GM10266 (cell line): Measurements from ENCODE around the gene TMEM132E.
A peak's percentile ranks its signal among the peaks of the same experiment; 100 is the strongest.

Experiments
- DNase-seq: peaks from one replicate; pipeline ENCODE4 v3.0.0; 2012; ENCODE audit errors: extremely low spot score
- CTCF ChIP-seq: IDR thresholded peaks from 2 replicates; pipeline ENCODE4 v1.5.1; 2012; ENCODE audit warnings: mild to moderate bottlenecking, low read depth; ENCODE audit not compliant: control insufficient read depth, insufficient read depth; ENCODE audit errors: missing control alignments

The TMEM132E gene

GRCh38 chr17:34570506-34570905 lies 8.9 kb upstream of the TMEM132E start:
- no peak for DNase-seq
- no peak for TF ChIP-seq CTCF

- TF ChIP-seq CTCF = no peak
- DNase-seq = no peak
Measured at GRCh38 chr17:34571428-34572130, 7.8 kb upstream of the TMEM132E start.

GRCh38 chr17:34572483-34572882 lies 6.9 kb upstream of the TMEM132E start:
- TF ChIP-seq CTCF = no peak
- DNase-seq = no peak

- no peak for TF ChIP-seq CTCF
- DNase-seq = no peak
Measured at GRCh38 chr17:34575182-34575581, 4.2 kb upstream of the TMEM132E start.

GRCh38 chr17:34578016-34578415 lies 1.4 kb upstream of the TMEM132E start:
- DNase-seq = no peak

GRCh38 chr17:34578656-34579016 lies 746 bp upstream of the TMEM132E start:
- DNase-seq = no peak
- no peak for TF ChIP-seq CTCF

More at GRCh38 chr17:34578016-34578415, 1.4 kb upstream of the TMEM132E start:
- no peak for TF ChIP-seq CTCF

GRCh38 chr17:34579979-34580684 lies 750 bp downstream of the TMEM132E start:
- no peak for TF ChIP-seq CTCF
- peak; percentile 51 for DNase-seq
